ENCODE measurements around the gene GALNS.

GRCh38 chr16:88842308-88842756 lies 14.4 kb downstream of the GALNS start:
- TF ChIP-seq CTCF (IDR thresholded peaks at IDR 0.05) = no peak
- TF ChIP-seq POLR2A (IDR thresholded peaks at IDR 0.05) = no peak
